ENCODE data around the gene IGF1R.

IGF1R gene

GRCh38 chr15:98845138-98845884 lies 197.0 kb downstream of the IGF1R start:
- no peak for DNase-seq
- TF ChIP-seq POLR2A (IDR thresholded peaks at IDR 0.05; ENCODE audit: low read length), result no peak
- no peak for TF ChIP-seq GATA1 (IDR thresholded peaks at IDR 0.05; ENCODE audit: low read depth, low read length)

GRCh38 chr15:98850961-98851572 lies 202.7 kb downstream of the IGF1R start:
- DNase-seq, result peak; percentile 81 to 85
- no peak for TF ChIP-seq GATA1 (IDR thresholded peaks at IDR 0.05; ENCODE audit: low read depth, low read length)
- TF ChIP-seq POLR2A (IDR thresholded peaks at IDR 0.05; ENCODE audit: low read length), result no peak

- TF ChIP-seq GATA1 (IDR thresholded peaks at IDR 0.05; ENCODE audit: low read depth, low read length) (no peak), POLR2A (IDR thresholded peaks at IDR 0.05; ENCODE audit: low read length) (peak; percentile 23)
- DNase-seq, result peak; percentile 91 to 93
Observed at GRCh38 chr15:98853161-98853560, 204.8 kb downstream of the IGF1R start.

GRCh38 chr15:98853617-98854420 lies 205.5 kb downstream of the IGF1R start:
- TF ChIP-seq POLR2A (IDR thresholded peaks at IDR 0.05; ENCODE audit: low read length), result no peak
- TF ChIP-seq GATA1 (IDR thresholded peaks at IDR 0.05; ENCODE audit: low read depth, low read length), result no peak
- no peak for DNase-seq

- TF ChIP-seq GATA1 (IDR thresholded peaks at IDR 0.05; ENCODE audit: low read depth, low read length), result no peak
- no peak for TF ChIP-seq POLR2A (IDR thresholded peaks at IDR 0.05; ENCODE audit: low read length)
- no peak for DNase-seq
Observed at GRCh38 chr15:98854496-98854895, 206.2 kb downstream of the IGF1R start.

- no peak for DNase-seq
- no peak for TF ChIP-seq POLR2A (IDR thresholded peaks at IDR 0.05; ENCODE audit: low read length)
- no peak for TF ChIP-seq GATA1 (IDR thresholded peaks at IDR 0.05; ENCODE audit: low read depth, low read length)
Observed at GRCh38 chr15:98855067-98855814, 206.9 kb downstream of the IGF1R start.

- no peak for DNase-seq
- TF ChIP-seq GATA1 (IDR thresholded peaks at IDR 0.05; ENCODE audit: low read depth, low read length) (no peak), POLR2A (IDR thresholded peaks at IDR 0.05; ENCODE audit: low read length) (no peak)
Observed at GRCh38 chr15:98855815-98856531, 207.6 kb downstream of the IGF1R start.

GRCh38 chr15:98856532-98856907 lies 208.2 kb downstream of the IGF1R start:
- DNase-seq, result no peak
- TF ChIP-seq GATA1 (IDR thresholded peaks at IDR 0.05; ENCODE audit: low read depth, low read length) (no peak), POLR2A (IDR thresholded peaks at IDR 0.05; ENCODE audit: low read length) (no peak)

GRCh38 chr15:98858610-98859023 lies 210.3 kb downstream of the IGF1R start:
- peak in 1 of 2 experiments; percentile 24 for DNase-seq
- TF ChIP-seq GATA1 (IDR thresholded peaks at IDR 0.05; ENCODE audit: low read depth, low read length) (no peak), POLR2A (IDR thresholded peaks at IDR 0.05; ENCODE audit: low read length) (no peak)

GRCh38 chr15:98859149-98859548 lies 210.8 kb downstream of the IGF1R start:
- TF ChIP-seq GATA1 (IDR thresholded peaks at IDR 0.05; ENCODE audit: low read depth, low read length) (no peak), POLR2A (IDR thresholded peaks at IDR 0.05; ENCODE audit: low read length) (no peak)
- DNase-seq, result no peak

- no peak for TF ChIP-seq GATA1 (IDR thresholded peaks at IDR 0.05; ENCODE audit: low read depth, low read length)
- TF ChIP-seq POLR2A (IDR thresholded peaks at IDR 0.05; ENCODE audit: low read length), result no peak
- no peak for DNase-seq
Observed at GRCh38 chr15:98860281-98861041, 212.1 kb downstream of the IGF1R start.

- no peak for TF ChIP-seq GATA1 (IDR thresholded peaks at IDR 0.05; ENCODE audit: low read depth, low read length)
- TF ChIP-seq POLR2A (IDR thresholded peaks at IDR 0.05; ENCODE audit: low read length), result no peak
- DNase-seq, result no peak
Observed at GRCh38 chr15:98861188-98861587, 212.8 kb downstream of the IGF1R start.
